NCI-H187 treated with DMSO at 0.1 percent for 48 hours (cell line): ENCODE measurements around the gene UBC.
"Not testable (repeated sequence)": the region's sequence is repeated elsewhere in the genome, so short reads cannot be mapped to it uniquely, and the experiment has no call there.

Experiments used
- DNase-seq: peaks from one replicate; lab custom pipeline; 2025; lab: John Stamatoyannopoulos, UW

The UBC gene

DNA sequence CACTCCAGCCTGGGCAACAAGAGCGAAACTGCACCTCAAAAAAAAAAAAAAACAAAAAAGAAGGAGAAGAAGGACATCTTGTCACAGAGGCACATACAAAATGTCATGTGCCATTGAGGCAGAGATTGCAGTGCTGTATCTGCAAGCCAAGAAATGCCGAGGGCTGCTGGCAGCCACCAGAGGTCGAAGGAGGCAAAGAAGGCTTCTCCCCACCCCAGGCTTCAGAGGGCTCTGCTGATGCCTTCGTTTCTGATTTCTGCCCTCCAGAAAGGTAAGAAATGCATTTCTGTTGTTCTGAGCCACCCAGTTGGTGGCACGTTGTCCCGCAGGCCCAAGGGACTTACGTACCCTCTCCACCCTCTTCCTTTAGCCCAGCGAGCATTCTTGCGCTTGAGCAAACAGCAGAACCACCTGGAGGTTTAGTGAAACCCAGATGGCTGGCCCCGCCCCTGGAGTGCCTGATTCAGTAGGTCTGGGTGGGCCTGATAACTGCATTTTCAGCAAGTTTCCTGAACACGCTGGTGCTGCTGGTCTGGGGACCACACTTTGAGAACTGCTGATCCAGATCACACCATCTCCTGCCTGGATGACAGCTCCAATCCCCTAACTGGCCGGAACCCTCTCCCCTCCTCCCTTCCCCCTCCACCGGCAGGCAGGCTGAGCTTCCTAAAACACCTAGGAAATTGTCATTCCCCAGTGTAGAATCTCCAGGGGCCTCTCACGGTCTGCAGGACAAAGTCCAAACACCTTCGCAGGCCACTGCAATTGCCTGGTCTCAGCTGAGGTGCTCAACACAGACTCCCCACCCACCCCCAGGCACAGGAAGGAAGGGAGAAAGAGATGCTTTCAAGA, 29.6 kb downstream of the UBC start:
- no peak for DNase-seq

DNA sequence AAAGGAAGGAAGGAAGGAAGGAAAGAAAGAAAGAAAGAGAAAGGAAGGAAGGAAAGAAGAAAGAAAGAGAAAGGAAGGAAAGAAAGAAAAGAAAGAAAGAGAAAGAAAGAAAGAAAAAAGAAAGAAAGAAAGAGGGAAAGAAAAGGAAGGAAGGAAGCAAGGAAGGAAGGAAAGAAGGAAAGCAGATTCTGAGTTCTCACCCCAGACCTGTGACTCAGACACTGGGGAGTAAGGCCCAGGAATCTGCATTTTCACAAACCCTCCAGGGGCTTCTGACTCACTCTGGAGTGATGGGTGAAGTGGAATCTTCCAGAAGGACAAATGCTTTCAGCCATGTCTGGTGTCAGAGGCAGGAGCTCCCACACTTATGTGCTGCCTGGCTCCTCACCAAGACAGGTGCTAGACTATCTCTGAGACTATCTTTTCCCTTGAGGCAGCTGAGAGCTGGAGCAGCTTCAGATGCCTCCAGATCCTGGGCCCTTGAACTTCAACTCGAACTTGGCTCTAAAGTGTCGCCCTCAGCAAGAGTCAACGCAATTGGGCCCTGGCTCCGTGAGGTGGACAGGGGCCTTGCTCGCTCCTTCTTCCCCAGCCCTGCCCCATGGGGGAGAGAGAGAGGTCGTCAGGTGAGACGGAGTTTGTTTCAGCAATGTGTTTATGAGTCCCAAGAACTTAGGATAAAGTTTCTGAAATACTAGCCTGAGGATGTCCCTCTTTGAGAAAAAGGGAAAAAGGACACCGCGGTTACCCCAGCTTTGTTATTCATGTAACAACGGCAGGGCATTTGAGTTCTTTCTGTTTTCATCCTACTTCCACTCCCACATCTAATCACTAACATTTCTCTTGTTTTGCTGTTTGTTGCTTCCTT, 31.0 kb downstream of the UBC start:
- no peak for DNase-seq

DNA sequence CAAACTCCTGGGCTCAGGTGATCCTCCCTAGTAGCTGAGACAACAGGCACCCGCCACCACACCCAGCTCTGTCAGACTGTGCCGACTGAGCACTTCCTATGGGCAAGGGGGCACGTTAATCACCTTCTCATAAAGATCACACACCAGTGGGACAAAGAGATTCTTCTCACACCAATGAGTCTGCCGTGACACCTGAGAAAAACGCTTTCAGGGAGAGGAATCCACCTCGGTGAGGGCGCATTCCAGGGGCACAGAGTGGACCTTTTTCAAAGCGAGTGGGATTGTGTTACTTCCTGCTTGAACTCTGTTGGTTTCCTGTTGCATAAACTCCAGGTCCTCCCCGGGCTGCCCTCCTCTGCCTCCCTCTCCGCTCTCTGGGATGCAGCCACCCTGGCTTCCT, 33.3 kb downstream of the UBC start:
- no peak for DNase-seq

DNA sequence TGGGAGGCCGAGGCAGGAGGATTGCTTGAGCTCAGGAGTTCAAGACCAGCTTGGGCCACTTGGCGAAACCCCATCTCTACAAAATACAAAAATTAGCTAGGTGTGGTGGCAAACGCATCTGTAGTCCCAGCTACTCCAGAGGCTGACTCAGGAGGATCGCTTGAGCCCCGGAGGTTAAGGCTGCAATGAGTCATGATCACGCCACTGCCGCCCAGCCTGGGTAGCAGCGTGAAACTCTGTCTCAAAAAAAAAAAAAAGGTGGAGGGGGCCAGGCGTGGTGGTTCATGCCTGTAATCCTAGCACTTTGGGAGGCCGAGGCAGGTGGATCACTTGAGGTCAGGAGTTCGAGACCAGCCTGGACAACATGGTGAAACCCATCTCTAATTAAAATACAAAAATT, 34.1 kb downstream of the UBC start:
- DNase-seq, result not testable (repeated sequence)

DNA sequence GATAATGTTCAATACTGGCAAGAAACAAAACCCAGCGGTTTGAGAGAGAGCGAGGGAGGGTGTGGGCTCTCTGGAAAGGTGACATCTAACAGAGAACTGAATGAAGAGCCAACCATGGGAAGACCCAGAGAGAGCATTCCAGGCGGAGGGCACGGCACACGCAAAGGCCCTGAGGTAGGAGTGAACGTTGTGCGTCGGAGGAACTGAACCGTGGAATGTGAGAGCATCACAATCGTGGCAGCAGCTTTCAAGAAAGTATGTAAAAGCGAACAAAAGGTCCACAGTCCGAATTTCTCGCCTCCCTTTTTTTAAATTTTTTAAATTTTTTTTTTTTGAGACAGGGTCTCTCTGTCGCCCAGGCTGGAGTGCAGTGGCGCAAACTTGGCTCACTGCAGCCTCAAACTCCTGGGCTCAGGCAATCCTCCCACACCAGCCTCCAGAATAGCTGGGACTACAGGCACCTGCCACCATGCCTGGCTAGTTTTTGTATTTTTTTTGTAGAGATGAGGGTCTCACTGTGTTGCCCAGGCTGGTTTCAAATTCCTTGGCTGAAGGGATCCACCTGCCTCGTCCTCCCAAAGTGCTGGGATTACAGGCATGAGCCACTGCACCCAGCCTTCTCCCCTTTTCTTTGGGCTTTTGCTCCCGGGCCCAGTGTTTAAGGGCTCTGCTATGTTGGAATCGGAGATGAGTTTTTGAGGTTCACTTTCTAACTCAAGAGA, 35.5 kb downstream of the UBC start:
- no peak for DNase-seq

DNA sequence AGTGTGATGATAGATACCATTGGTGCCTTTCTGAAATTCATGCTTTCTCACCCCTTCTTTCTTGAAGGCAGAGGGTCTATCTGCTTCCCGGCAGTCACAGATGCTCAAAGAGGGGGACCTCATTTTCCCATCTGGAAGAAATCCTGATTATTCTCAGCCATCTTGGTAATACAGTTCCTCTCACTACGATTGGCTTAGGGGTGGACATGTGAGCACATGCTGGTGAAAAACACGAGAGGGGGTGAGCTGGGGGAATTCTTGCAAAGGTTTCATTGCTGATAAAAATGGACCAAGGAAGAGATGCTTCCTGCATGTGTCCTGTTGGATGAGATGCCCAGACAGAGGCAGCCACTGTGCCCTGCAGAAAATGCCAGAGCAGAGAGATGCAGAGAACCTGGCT, 37.0 kb downstream of the UBC start:
- no peak for DNase-seq

DNA sequence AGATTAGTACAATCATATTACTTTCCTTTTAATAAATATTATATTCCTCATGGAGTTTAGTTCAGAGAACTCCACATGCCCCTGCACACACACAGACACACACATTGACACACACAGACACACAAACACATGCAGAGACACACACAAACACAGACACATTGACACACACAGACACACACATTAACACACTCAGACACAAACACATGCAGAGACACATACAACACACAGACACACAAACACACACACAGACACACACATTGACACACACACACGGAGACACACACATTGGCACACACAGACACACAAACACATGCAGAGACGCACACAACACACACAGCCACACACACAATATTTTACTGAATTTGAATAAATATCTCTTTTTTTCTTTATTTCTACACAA, 38.3 kb downstream of the UBC start:
- DNase-seq, result no peak

DNA sequence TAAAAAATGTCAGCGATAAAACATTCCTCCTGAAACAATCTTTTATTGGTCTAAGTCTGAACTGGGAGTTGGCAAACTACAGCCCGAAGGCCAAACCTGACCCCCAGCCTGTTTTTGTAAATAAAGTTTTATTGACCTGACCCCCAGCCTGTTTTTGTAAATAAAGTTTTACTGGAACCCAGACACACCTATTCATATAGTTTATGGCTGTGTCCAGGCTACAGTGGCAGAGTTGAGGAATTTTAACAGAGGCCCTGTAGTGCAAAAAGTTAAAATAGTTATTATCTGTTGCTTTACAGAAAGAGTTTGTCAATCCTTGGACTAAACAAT, 38.7 kb downstream of the UBC start:
- DNase-seq, result no peak

DNA sequence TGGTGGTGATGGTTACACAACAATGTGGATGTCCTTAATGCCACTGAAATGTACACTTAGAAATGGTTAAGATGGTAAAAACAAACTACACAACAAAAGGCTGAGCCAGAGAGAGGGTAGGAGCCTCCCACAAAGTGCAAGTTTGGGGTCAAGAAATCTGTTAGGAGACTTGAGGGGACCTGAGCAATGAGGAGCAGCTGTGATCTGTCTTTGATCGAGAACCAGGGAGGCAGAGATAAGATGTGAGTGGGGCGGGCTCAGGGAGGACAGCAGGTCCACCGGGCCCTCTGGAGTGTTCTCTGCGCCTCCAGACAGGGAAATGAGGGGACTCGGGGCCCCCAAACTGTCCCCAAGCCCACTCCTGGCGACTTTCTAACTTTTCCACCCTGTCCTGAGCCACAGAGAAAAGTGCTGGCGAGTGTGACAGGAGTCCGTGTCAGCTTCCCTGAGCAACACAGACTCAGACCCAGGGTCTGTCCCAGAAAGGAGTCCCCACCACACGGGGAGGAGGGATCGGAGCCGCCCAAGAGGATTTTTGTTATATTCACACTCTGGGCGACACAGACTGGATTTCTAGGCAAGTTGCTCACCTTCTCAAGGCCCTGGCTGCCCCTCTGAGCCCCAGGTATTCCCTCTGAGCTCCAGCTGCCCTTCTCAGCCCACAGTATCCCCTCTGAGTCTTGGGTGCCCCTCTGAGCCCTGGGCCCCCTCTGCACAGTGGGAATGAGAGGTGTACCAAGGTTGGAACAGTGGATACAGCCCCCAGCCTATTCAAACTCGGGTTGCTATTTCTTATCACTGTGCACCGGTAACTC, 39.3 kb downstream of the UBC start:
- DNase-seq, result no peak

DNA sequence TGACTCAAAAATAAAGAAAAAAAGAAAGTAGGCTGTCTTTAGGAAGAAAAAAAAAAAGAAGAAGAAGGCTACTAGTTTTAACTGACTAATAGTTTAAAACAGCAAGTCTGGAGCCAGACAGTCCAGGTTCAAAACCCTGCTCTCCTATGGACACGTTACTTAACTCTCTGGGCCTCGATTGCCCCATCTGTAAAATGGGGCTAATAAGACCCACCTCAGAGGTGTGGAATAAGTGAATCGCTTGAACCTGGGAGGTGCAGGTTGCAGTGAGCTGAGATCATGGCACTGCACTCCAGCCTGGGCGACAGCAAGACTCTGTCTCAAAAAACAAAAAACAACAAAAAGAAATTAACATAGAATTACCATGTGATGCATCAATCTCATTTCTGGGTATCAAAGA, 40.3 kb downstream of the UBC start:
- no peak for DNase-seq

DNA sequence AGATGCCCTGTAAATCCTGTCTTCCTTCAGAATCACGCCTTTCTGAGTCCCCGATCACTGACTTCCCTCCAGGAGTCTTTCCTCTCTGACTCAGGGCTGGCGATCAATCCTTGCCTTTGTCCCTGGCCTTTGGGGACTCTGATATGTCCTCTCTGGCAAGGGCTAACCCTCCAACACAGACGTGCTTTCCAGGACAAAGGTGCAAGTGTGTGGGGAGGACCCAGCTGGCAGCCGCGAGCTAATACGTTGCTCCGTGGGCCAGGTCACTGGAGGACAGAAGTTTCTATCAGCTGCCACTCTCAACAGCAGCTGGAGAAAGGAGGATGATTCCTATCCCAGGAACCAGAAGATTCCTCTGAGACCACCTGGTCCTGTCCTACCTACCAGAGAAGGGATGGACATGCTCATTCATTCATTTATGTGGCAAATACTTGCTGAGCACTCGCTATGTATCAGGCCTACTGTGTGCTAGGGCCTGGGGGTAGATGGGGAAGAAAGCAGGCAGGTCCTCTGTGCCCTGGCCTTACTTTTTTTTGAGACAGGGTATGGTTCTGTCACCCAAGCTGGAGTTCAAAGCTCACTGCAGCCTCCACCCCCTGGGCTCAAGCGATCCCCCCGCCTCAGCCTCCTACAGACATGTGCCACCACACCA, 42.3 kb downstream of the UBC start:
- no peak for DNase-seq

DNA sequence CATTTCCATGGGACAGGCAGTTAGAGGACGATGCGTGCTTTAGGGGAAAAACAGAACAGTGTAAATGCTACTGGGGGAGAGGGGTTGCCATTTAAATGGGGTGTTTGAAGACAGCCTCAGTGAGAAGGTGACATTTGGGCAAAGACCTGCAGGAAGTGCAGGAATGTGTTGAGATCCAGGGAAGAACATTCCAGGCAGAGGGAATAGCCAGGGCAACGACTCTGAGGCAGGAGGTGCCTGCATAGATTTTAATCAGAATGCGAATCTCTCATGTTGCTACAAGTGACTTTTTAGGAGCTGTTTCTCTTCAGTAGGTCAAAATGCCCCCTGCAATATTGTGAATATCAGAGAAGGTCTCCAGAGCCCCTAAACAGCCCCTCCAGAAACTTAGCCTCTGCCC, 43.2 kb downstream of the UBC start:
- DNase-seq, result no peak

DNA sequence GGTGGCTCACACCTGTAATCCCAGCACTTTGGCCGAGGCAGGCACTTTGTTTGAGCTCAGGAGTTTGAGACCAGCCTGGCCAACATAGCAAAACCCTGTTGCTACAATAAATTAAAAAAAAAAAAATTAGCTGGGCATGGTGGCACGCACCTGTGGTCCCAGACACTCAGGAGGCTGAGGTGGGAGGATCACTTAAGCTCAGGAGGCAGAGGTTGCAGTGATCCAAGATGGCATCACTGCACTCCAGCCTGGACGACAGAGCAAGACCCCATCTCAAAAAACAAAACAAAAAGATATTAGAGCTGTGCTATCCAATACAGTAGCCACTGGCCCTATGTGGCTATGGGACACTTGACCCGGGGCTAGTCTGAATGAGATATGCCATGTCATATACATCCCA, 43.9 kb downstream of the UBC start:
- no peak for DNase-seq

DNA sequence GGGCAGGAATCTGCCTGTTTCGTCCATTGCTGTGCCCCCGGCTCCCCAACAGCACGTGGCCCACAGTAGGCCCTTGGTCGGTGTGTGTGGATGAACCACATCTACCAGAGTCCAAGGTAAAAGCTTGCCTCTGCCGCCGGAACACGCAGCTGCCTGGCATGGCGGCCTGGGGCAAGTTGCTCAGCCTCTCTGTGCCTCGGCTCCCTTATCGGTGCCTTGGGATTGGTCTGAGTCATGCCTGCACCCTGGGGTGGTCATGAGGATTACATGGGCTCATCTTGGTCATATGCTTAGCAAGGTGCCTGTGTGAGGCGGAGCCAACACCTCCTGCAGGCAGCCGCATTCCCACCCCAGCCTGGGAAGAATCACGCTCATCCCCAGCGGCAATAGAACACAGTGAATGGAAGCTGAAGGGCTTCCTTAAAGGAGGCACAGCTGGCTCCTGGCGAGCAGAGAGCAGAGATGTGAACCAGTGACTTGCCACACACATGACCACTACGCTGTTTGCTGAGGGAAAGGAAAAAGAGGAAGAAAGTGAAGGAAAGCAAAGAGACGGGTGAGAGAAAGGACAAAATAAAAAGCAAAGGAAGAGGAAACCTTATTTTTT, 45.3 kb downstream of the UBC start:
- DNase-seq, result no peak

DNA sequence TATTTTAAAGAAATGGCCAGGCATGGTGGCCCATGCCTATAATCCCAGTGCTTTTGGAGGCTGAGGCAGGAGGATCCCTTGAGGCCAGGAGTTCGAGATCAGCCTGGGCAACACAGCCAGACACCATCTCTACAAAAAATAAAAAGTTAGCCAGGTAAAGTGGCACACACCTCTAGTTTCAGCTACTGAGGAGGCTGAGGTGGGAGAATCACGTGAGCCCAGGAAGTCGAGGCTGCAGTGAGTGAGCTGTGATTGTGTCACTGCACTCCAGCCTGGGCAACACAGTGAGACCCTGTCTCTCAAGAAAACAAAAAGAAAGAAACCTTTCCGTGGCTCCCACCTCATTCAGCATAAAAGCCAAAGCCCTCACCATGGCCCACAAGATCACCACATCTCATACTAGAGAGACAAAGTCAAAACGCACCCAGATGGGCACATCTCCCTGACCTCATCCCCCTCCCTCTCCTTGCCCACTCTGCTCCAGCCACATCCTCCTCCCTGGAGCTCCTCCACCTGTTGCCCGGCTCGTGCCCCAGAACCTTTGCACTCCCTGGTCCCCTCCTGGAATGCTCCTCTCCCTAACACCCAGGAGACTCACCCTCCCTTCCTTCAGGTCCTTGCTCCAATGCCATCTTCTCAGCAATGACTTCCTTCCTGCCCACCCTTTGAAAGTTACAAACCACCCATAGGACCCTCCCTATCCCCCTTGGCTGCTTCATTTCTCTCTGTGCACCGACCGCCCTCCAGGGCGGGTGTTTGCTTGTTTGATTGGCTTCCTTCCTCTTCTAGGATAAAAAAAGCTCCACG, 46.0 kb downstream of the UBC start:
- no peak for DNase-seq

DNA sequence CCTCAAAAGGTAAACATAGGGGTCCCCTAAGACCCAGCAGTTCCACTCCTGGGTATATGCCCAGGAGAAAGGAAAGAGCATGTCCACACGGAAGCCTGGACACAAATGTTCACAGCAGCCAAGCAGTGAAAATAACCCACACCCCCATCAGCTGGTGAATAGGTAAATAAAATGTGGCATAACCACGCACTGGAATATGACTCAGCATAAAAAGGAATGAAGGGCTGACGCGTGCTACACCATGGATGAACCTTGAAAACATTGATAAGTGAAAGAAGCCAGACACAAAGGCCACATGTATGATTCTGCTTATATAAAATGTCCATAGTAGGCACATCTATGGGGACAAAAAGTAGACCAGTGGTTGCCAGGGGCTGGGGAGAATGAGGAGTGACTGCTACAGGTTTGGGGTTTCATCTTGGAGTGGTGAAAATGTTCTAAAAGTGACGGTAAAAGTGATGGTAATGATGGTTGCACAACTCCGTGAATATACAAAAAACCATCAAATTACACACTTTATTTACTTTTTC, 47.0 kb downstream of the UBC start:
- no peak for DNase-seq

DNA sequence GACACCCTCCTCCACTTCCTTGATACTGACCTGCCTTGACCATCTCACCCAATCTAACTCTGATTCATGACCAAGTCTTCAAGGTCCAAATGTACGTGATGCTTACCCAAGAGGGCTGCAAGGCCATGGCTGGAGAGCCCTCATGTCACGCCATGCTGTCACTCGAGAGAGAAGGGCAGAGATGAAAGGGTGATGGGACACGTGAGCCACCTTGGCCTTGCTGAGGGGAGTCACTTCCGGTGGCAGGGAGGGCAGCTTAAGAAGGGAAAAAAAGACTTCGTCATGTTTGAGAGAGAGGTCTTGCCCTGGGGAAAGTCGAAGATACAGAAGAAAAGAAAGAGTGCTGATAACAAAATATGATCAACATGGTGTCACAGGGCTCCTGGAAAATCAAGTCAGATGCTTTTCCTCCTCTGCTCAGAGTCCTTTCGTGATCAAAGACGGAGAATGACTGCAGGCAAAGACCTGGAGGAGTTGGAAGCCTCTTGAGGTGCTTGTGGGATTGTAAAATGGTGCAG, 47.5 kb downstream of the UBC start:
- DNase-seq, result no peak

DNA sequence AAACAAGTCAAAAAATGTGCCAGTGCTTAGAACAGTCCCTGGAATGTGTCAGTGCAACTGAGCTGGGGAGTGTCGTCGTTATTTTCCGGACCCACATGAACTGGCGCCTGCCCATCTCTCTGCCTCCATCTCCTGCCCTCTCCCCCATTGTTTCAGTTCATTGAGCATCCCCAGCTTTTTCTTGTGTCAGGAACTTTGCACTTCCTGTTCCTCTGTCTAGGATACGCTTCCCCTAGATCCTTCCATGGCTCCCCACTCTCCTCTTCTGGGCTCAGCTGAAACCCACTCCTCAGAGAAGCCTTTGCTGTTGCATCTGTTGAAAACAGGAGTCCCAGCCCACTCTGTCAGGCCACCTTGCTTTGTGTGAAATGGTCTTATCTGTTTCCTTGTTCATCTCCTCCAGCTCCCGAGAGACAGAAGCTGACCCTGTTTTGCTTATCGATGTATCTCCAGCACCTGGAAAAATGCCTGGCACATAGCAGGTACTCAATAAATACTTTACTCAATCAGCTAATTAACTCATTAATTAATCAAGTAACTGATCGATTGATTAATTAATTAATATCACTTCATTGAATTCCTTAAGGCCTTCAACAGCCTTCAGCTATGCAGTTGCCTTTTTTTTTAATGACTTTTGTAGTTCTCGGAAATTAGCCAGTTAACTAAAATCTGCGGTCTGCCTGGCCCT, 48.1 kb downstream of the UBC start:
- DNase-seq, result no peak

DNA sequence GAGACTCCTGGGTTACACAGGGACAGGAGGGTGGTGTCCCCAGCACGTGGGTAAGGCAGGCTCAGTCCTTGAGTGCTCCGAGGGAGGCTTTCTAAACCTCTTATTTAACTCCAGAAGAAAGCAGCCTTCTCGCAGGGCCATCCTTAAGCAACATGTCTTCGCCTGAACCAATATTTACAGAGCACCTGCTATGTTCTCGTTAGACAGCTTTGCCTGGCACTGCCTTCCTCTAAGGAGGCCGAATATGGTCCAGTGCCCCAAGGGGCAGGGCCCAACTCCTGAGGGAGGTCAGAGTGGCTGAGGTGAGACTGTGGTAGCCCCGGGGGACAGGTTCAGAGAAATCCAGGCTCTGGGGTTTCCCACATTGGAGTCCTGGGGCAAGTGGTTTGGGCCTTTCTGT, 48.7 kb downstream of the UBC start:
- DNase-seq, result no peak
